T-helper 2 cell (primary cell): Measurements from ENCODE around the gene PTGES3.
"Not testable (repeated sequence)": the region's sequence is repeated elsewhere in the genome, so short reads cannot be mapped to it uniquely, and the experiment has no call there.

Experiments
- DNase-seq, 5 experiments: peaks; one replicate each; pipeline versions ENCODE4 v3.0.0 to v3.0.0-alpha.2; 2012 to 2022
- total RNA-seq, 2 donors: gene quantifications; one replicate each; lab custom pipeline; 2026; lab: John Stamatoyannopoulos, UW

Gene PTGES3, protein sequence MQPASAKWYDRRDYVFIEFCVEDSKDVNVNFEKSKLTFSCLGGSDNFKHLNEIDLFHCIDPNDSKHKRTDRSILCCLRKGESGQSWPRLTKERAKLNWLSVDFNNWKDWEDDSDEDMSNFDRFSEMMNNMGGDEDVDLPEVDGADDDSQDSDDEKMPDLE
- 184 to 189 reads per million in 2 donors for total RNA-seq

DNA sequence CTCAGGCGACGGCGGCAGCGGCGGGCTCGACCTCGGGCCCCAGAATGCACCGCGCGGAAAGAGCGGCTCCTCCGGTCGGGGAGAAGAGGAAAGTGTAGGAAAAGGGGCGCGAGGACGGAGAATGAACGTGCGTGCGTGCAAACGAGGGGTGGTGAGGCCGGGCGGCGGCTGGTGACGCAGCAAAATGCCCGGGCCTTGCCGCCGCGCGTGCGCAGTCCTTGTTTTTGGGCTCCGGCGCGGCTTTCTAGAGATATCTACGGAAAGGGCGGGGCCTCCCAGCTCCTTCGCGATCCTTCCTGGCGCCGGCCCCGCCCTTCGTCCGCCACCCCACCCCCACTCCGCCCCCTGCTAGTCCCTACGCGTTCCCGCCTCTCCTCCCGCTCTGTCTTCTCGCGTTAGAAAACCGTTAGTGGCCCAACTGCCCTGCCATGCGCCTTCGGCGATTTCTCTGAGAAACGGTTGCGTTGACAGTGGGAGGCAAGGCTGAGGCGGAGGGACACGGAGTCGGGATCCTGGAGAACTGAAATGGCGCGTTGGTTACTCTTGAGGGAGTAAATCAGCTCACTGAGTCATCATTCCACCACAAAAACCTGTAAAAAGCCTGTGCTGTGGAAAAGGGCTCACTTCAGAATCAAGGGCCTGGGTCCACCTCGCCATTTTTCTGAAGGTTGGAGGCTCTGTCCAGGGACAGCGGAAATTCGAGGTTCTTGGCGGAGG, at the start of gene PTGES3:
Gene PTGES3, minus strand, starts transcription at position 156 of the 717 bp plus-strand sequence. CDS start 285 bp downstream, outside the sequence.
- DNase-seq = peak; percentile 96 to 99 (median 97)

DNA sequence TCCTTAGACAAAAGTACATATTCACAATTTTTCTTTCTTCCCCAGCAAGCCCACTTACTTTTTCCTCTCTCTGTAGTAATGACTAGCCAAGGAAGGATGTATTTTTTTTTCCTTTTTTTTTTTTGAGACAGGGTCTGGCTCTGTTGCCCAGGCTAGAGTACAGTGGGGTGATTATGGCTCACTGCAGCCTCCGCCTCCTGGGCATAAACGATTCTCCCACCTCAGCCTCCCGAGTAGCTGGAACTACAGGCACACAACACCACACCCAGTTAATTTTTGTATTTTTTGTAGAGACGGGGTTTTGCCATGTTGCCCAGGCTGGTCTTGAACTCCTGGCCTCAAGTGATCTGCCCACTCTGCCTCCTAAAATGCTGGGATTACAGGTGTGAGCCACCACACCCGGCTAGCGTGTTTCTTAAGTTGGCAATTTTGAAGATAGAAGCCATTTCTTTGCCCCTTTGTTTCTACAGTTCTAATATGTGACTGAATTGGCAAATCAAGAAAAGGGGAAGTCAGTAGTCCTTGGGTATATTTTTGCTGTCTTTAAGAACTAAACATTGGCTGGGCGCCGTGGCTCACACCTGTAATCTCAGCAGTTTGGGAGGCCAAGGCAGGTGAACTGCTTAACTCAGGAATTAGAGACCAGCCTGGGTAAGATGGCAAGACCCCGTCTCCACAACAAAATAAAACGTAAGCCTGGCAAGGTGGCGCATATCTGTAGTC, 40.2 kb upstream of the PTGES3 start:
- no peak for DNase-seq

DNA sequence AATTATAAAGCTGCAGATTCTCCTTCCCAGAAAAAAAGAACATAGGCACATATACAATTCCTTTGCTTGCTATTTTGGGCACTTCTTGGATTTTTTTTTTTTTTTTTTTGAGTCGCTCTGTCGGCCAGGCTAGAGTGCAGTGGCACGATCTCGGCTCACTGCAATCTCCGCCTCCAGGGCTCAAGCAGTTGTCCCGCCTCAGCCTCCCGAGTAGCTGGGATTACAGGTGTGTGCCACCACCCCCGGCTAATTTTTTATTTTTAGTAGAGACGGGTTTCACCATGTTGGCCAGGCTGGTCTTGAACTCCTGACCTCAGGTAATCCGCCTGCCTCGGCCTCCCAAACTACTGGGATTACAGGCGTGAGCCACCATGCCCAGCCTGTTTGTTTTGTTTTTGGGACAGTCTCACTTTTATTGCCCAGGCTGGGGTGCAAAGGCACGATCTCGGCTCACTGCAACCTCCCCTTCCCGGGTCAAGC, 38.2 kb upstream of the PTGES3 start:
- not testable (repeated sequence) for DNase-seq

DNA sequence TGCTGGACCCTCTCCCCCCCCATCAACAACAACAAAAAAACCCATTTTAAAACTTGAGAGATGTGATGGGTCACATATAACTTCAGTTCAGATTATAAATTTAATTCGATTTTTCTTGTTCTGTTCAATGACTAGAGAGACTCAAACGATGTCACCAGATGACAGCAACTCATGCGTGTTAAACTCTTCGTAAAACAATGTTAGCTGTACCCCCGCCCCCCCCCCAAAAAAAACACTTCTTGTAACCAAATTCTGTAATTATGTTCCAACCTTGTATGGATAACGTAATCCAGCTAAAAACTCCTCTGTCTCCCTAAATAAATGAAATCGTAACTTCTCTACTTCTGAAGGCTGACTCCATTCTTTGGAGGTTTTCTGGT, 37.6 kb upstream of the PTGES3 start:
- no peak for DNase-seq

DNA sequence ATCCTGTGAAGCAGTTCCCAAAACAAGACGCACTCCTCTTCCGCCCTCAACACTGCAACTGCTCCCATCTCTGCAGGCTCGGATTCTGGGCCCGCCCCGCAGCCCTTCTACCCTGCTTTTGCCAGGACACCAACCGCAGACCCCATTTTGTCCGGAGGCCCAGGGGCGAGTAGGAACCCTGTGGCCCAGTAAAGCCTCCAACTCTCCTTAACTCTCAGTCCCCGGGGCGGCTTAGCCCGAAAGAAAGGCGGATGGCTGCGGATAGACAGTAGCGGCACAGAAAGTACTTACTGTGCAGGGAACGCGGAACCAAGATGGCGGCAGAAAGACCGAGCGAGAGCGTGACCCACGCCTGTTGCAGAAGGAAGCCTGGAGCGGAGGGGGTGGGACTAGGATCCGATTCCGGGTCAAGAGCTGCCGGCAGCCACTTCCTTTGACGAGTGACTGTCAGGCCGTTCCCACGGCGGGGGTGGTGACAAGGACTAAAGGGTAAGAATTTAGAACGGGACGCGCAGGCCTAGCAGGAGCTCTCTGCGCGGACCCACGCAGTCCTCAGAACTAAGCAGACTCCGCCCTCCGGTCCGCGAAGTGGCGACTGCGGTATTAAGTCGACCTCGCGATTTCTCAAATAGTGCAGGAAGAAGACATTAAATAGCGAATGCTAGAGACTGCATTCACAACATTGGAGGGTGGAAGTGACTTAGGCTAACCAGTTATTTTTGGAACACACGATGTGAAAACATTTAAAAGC, 37.1 kb upstream of the PTGES3 start, which contains the start of gene NACA:
Gene NACA, minus strand, starts transcription at position 328 of the 751 bp plus-strand sequence. CDS start 778 bp downstream, outside the sequence.
- DNase-seq = peak; percentile 90 to 99 (median 97)

DNA sequence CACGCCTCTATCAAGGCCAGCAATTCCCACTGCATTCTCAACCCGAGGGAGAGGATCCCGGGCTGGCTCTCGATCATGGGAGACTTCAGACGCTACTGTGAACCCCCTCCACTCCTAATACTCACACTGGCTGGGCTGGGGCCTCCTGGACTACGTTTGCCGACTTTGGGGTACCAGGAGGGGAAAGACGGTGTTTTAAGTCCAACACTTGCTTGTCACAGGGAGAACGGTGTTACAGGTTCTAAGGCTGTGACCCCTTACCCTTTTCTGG, 36.6 kb upstream of the PTGES3 start:
- no peak for DNase-seq

DNA sequence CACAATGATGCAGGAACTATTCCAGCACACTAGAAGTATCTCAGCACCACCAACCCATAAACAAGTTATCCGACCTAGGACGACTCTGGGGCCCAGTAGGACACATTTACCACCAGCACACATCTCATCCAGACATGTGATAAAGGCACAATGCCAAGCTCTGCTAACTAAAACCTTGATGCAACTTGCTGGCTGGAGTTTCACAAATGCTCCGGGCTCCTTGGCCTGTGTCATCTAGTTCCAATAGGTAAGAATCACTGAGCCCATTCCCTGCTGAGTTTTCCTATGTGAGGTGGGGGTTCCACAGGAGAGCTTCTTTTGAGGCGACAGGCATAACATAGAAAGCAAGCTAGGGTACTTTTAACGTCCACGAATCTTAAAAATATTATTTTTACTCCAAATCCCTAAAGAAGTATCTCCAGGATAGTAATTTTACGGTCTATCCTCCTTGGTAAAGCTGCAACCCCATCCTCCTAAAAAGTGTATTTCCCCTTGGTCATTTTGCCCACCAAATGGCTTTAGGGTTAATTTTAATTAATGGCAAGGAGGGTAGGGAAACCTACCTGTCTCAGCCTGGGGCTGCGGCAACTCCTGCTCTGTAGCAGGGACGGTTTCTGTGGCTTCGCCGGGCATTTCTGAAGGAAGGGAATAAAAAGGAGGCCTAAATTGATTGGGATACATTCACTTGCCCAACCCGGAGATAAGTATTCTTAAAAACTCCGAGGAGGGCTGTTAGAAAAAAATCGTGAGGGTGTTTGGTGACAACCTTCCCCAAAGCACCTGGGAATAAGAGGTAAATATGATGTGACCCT, 36.0 kb upstream of the PTGES3 start:
- peak in 1 of 5 experiments; percentile 11 for DNase-seq

DNA sequence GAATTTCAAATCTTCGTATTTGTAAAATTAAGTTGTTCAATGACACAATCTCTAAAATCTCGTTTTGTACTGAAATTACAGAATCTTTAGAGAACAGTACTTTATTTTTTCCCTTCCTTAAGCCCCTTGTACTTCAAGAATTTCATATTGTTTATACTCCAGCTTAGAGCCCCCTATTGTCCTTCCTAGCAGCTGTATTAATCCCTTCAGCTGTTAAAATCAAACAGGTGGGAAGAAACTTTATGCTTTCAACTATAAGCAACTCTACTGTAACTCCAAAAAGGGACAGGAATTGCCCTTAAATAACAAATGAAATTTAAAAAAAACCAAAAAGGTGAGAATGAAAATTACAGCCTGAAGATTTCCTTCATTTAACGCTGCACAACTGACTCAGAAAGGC, 35.3 kb upstream of the PTGES3 start:
- DNase-seq = no peak

DNA sequence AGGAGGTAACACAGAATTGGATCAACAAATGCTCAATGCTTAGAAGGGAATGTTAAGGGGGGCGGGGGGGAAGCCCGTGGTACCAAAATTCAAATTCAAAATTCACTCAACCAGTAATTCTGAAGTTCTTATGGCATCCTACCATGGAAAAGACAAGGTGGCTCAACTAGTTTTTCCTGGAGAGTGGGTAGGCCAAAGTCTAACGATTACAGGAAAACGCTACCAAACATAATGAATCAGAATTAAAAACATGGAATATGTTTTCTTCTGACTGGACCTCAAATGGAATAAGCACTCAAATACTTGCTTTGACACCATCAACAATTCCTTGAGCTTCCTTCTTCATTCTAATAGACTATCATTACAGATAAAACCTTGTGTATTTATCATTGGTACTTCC, 34.7 kb upstream of the PTGES3 start:
- no peak for DNase-seq

DNA sequence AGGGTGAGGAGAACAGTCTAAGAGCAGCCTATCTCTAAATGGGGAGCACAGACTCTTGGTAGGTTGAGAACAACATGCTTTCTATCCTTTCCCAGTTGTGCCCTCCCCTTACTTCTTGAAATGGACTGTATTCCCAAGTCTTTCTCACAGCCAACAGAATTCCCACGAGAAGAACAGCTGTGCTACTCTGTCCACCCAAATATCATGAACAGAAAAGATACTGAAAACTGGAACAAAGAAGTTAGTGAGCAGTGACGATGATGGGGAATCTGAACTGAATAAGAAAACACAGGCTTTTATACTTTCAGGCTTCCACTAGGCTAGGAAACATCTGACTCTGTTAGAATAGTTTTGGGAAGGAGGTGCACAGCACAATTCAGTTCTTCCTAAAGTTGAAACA, 33.6 kb upstream of the PTGES3 start:
- no peak for DNase-seq

DNA sequence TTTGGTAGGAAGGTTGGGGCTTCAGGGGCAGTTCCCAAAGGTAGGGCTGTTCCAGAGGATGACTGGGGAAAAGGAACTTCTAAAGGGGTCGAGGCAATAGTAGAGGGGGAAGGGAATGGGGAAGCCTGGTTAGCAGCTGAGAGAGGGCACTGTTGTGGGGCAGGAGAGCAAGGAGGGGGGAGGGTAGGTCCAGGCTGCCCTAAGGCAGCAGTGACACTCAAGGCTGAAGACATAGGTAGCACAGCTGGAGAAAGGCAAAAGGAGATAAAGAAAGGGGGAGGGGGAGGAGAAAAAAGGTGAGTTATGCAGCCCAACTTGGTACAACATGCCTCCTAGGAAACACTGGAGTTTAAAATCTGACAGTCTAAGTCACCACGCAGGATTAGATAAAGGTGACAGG, 33.1 kb upstream of the PTGES3 start:
- no peak for DNase-seq

DNA sequence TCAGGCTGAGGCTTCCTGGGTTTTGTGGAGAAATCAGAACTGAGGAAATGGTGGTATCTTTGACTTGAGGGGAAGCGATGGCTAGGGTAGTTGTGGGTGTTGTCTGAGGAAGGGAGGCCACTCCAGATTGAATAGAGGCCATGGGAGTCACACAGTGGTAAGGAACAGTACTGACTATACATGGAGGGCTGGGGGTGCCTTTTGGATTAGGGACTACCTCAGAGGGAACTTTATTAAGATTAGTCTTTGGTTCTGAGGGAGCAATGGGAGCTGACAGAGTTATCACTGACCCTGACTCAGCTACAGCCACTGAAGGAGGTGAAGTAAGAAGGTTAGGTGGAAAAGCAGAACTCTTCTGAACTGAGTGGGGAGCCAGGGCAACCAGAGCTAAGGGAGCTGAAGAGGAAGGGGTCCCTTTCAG, 32.7 kb upstream of the PTGES3 start:
- DNase-seq = peak in 1 of 5 experiments; percentile 18

DNA sequence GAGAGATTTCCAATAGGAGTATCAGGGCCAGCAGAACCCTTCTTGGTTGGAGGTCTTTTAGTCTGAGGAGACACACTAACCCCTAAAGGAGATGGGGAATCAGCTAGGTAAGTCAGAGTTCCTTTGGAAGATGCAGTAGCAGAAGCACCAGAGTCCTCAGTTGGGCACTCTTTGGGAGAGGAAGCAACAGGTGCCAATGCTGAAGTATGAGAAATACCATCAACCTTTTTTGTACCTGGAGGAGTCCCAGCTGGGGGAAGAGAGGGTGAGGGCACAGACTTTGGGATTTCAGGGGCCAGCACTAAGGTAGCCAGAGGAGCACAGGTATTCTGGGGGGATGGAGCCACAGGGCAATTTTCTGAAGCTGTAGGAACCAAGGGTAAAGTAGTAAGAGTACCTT, 31.0 kb upstream of the PTGES3 start:
- DNase-seq = no peak

DNA sequence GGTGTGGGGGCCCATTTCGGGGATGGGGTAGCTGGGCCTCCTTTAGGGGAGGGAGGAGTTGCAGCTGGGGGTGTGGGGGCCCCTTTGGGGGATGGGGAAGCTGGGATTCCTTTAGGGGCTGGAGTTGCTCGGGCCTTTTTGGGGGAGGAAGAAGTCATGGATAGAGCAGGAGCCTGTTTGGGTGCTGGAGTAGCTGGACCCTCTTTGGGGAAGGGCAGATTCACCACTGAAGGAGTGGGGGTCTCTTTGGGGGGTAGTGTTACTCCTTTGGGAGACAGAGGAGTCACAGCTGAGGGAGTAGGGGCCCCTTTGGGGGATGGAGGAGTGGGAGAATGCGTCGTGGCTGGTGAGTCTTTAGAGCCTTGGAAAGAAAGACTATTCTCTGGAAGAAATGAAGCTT, 30.6 kb upstream of the PTGES3 start:
- no peak for DNase-seq

DNA sequence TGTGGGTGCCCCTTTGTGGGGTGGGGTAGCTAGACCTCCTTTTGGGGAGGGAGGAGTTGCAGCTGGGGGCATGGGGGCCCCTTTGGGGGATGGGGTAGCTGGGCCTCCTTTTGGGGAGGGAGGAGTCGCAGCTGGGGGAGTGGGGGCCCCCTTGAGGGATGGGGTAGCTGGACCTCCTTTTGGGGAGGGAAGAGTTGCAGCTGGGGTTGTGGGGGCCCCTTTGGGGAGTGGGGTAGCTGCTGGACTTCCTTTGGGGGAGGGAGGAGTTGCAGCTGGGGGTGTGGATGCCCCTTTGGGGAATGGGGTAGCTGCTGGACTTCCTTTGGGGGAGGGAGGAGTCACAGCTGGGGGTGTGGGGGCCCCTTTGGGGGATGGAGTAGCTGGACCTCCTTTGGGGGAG, 30.1 kb upstream of the PTGES3 start:
- DNase-seq = no peak

DNA sequence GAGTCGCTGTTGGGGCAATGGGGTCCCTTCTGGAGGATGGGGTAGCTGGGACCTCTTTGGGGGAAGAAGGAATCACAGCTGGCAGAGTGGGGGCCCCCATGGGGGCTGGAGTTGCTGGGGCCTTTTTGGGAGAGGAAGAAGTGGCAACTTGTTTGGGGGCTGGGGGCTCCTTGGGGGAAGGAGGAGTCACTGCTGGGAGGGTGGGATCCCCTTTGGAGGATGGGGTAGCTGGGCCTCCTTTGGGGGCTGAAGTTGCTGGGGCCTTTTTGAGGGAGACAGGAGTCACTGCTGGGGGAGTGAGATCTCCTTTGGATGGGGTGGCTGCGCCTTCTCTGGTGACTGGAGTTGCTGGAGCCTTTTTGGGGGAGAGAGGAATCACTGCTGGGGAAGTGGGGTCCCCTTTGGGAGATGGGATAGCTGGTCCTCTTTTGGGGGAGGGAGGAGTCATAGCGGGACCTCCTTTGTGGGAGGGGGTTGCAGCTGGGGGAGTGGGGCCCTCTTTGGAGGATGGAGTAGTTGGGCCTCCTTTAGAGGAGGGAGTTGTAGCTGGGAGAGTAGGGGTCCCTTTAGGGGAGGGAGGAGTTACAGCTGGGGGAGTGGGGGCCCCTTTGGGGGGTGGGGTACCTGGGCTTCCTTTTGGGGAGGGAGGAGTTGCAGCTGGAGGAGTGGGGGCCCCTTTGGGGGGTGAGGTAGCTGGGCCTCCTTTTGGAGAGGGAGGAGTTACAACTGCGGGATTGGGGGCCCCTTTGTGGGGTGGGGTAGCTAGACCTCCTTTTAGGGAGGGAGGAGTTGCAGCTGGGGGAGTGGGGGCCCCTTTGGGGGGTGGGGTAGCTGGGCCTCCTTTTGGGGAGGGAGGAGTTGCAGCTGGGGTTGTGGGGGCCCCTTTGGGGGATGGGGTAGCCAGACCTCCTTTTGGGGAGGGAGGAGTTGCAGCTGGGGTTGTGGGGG, 29.1 kb upstream of the PTGES3 start:
- DNase-seq = no peak

DNA sequence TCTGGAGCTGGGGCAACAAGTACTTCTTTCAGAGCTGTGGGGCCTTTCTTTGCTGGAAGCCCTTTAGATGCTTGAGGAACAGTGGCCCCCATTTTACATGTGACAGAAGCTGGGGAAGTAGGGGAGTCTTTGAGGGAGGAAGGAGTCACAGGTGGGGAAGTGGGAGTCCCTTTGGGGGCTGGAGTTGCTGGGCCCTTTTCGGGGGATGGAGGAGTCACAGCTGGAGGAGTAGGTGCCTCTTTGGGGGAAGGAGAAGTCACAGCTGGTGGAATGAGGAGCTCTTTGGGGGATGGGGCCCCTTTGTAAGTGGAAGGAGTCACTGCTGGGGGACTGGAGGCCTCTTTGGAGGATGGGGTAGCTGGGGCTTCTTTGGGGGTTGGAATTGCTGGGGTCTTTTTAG, 28.4 kb upstream of the PTGES3 start:
- no peak for DNase-seq

DNA sequence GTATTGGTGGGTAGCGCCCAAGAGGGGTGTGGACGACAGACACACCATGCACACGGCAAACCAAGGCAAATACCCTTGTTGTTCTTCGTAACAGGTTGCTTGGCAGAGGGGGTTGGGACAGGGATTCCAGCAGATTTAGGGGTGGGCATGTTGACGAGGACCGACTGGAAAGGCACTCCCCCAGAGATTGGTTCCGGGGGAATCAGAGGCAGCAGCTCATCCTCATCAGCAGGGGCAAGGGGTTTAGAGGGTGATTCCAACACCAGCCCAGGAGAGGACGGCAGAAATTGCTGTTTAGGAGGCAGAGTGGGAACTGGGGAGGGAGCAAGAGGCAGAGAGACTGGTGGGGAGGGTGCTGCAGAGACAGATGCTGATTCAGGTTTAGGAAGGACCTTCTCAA, 27.7 kb upstream of the PTGES3 start:
- no peak for DNase-seq

DNA sequence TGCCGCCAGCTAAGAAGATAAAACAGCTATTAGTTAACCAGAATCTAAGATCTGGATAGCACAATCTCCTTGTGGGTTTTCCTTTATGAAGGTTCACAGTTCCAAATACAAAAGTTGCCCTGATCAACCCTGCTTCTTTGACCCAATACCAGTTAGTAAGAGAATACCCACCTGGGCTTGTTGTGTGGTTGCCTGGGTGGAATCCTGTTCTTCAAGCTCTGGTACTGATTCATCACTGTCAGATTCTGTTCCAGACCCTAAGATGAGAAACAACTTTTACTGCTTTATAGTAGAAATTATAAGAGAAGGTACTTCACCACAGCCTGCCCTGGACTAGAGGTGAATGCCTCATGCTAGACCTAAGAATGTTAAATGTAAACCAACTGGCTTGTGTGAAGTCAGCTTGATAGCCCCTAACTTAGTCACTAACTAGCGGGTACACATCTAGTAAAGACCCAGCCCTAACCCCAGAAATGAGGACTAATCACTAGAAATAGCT, 26.4 kb upstream of the PTGES3 start:
- DNase-seq = no peak

DNA sequence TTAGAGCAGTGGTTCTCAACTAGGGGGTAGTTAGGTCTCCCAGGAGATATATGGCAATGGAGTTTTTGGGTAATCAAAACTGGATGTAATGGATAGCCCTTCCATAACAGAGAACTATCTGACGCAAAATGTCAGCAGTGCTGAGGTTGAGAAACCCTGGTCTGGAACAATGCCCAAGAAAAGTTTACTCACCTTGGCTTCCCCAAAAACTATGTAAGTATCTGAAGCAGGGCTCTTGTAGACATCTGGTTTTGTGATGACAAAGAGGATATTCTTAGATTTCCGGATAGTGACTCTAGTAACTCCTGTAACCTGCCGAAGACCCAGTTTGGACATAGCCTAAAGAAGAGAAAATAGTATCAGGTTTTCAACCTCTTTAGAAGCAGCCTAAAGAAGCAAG, 25.3 kb upstream of the PTGES3 start:
- no peak for DNase-seq
